GM23338 (cell line): ENCODE data around the gene CCR6. TPM values are rescaled to one million over a fixed set of nuclear protein-coding genes. Genes with fewer than 3 reads are reported as not detected.

Experiments
- ATAC-seq: fragments of 200-7000 bp; cut with Tn5 transposase; 3 replicates; pipeline ENCODE4 v1.9.1; 2020
- DNase-seq: peaks from one replicate; pipeline ENCODE4 v3.0.0-alpha.2; 2015; ENCODE audit warnings: low spot score
- H2AFZ ChIP-seq: fragments of 200-600 bp; sonication (generic); 2 replicates; pipeline ENCODE4 v1.8.0; 2016; ENCODE audit warnings: antibody characterized with exemption, mild to moderate bottlenecking, moderate library complexity
- H3F3A ChIP-seq: fragments of 200-600 bp; sonication (generic); replicated peaks from 2 replicates; pipeline ENCODE4 v1.8.0; 2017; ENCODE audit warnings: antibody characterized with exemption, mixed run types, low read depth
- H3K27ac ChIP-seq: fragments of 200-600 bp; sonication (generic); 2 replicates; pipeline ENCODE4 v1.6.1; 2016; ENCODE audit warnings: low read depth
- H3K27me3 ChIP-seq: fragments of 200-600 bp; sonication (generic); 2 replicates; pipeline ENCODE4 v1.8.0; 2016; ENCODE audit warnings: mild to moderate bottlenecking, mixed run types, moderate library complexity; ENCODE audit not compliant: insufficient read depth
- H3K36me3 ChIP-seq: fragments of 200-600 bp; sonication (generic); 2 replicates; pipeline ENCODE4 v1.8.0; 2016; ENCODE audit warnings: mild to moderate bottlenecking; ENCODE audit not compliant: insufficient read depth
- H3K4me1 ChIP-seq: fragments of 200-600 bp; sonication (generic); 2 replicates; pipeline ENCODE4 v1.8.0; 2016; ENCODE audit warnings: mild to moderate bottlenecking, moderate library complexity; ENCODE audit not compliant: insufficient read depth
- H3K4me2 ChIP-seq: fragments of 200-600 bp; sonication (generic); 2 replicates; pipeline ENCODE4 v1.7.1; 2017; ENCODE audit warnings: mixed run types
- H3K4me3 ChIP-seq: fragments of 200-600 bp; sonication (generic); 2 replicates; pipeline ENCODE4 v1.6.1; 2016; ENCODE audit warnings: mixed run types
- H3K79me2 ChIP-seq: fragments of 200-600 bp; sonication (generic); replicated peaks from 2 replicates; pipeline ENCODE4 v1.8.0; 2017; ENCODE audit warnings: mild to moderate bottlenecking; ENCODE audit not compliant: insufficient read depth
- H3K9me2 ChIP-seq: fragments of 200-600 bp; sonication (generic); 2 replicates; pipeline ENCODE4 v1.8.0; 2017; ENCODE audit not compliant: insufficient read depth
- H4K20me1 ChIP-seq: fragments of 200-600 bp; sonication (generic); replicated peaks from 2 replicates; pipeline ENCODE4 v1.8.0; 2017; ENCODE audit warnings: mild to moderate bottlenecking; ENCODE audit not compliant: insufficient read depth
- H3K27ac Mint-ChIP-seq: 2 replicates; pipeline ENCODE4 v1.8.0; 2020; ENCODE audit warnings: inconsistent platforms, mild to moderate bottlenecking, moderate library complexity, mixed read lengths
- H3K27me3 Mint-ChIP-seq: 3 replicates; pipeline ENCODE4 v1.8.0; 2022; ENCODE audit warnings: low read depth, mild to moderate bottlenecking, moderate library complexity, mixed read lengths, inconsistent platforms; ENCODE audit not compliant: insufficient read depth, poor library complexity
- H3K36me3 Mint-ChIP-seq: 3 replicates; pipeline ENCODE4 v1.8.0; 2021; ENCODE audit warnings: low read depth, mild to moderate bottlenecking, inconsistent platforms, moderate library complexity, mixed read lengths
- H3K4me1 Mint-ChIP-seq: 3 replicates; pipeline ENCODE4 v1.8.0; 2020; ENCODE audit warnings: mild to moderate bottlenecking, inconsistent platforms, mixed read lengths
- H3K4me3 Mint-ChIP-seq: 3 replicates; pipeline ENCODE4 v1.8.0; 2021; ENCODE audit warnings: moderate library complexity, mild to moderate bottlenecking, inconsistent platforms, mixed read lengths
- H3K9me3 Mint-ChIP-seq: 3 replicates; pipeline ENCODE4 v1.8.0; 2020; ENCODE audit warnings: moderate library complexity, mild to moderate bottlenecking, inconsistent platforms, mixed read lengths
- CREB1 ChIP-seq: fragments of 250-450 bp; sonication (Bioruptor Pico); IDR thresholded peaks from 2 replicates; pipeline ENCODE4 v1.5.0; 2020; ENCODE audit warnings: low read depth, mild to moderate bottlenecking, moderate library complexity
- EZH2 ChIP-seq: fragments of 200-600 bp; sonication (generic); IDR thresholded peaks from one replicate; pipeline ENCODE4 v1.8.0; 2017; ENCODE audit warnings: antibody characterized with exemption, mild to moderate bottlenecking, low read depth; ENCODE audit not compliant: unreplicated experiment
- EZH2phosphoT487 ChIP-seq: fragments of 200-600 bp; sonication (generic); IDR thresholded peaks from one replicate; pipeline ENCODE4 v1.8.1; 2018; ENCODE audit warnings: antibody characterized with exemption; ENCODE audit not compliant: unreplicated experiment
- JUNB ChIP-seq: IDR thresholded peaks from one replicate; pipeline ENCODE4 v1.6.1; 2016; ENCODE audit warnings: antibody characterized with exemption; ENCODE audit not compliant: unreplicated experiment
- NANOG ChIP-seq: IDR thresholded peaks from 2 replicates; pipeline ENCODE4 v1.6.1; 2016; ENCODE audit warnings: antibody characterized with exemption, borderline replicate concordance
- POLR2AphosphoS5 ChIP-seq: IDR thresholded peaks from 2 replicates; pipeline ENCODE4 v1.6.1; 2016; ENCODE audit warnings: antibody characterized with exemption, low read depth
- STAT1 ChIP-seq: IDR thresholded peaks from one replicate; pipeline ENCODE4 v1.6.1; 2016; ENCODE audit warnings: antibody characterized with exemption; ENCODE audit not compliant: unreplicated experiment
- ZNF114 ChIP-seq: fragments of 250-450 bp; sonication (Bioruptor Pico); IDR thresholded peaks from 2 replicates; pipeline ENCODE4 v1.5.0; 2020; ENCODE audit warnings: mild to moderate bottlenecking, moderate library complexity
- ZNF331 ChIP-seq: fragments of 250-450 bp; sonication (Bioruptor Pico); IDR thresholded peaks from 2 replicates; pipeline ENCODE4 v1.5.0; 2020; ENCODE audit warnings: low read depth, mild to moderate bottlenecking, moderate library complexity
- polyA plus RNA-seq: library from polyadenylated mRNA; unstranded; fragments of >200 nt; fragmentation: Nextera tagmentation; extraction: Ambion mirVana; gene quantifications from 2 replicates; pipeline ENCODE4 v1.2.1, GENCODE V29; 2016
- total RNA-seq: library from RNA; depleted of rRNA; stranded (reverse); fragments of >200 nt; shearing (Covaris generic); gene quantifications from 2 replicates; pipeline ENCODE4 v1.2.3, GENCODE V29; 2014
- TF ChIP-seq, protein P1 (sequence below): IDR thresholded peaks from one replicate; pipeline ENCODE4 v1.6.1; 2018; ENCODE audit warnings: antibody characterized with exemption; ENCODE audit not compliant: unreplicated experiment
- TF ChIP-seq, protein P2 (sequence below), 2 experiments: fragments of 200-600 bp in 1 of 2; sonication (generic) in 1 of 2; conservative IDR thresholded peaks; 2 replicates each; pipeline versions ENCODE4 v1.5.1 to v1.6.1; 2016 to 2017; ENCODE audit warnings: antibody characterized with exemption in 2 of 2, low read depth in 2 of 2, mild to moderate bottlenecking in 2 of 2, moderate library complexity in 1 of 2
- TF ChIP-seq, protein P3 (sequence below): IDR thresholded peaks from 2 replicates; pipeline ENCODE4 v1.6.1; 2016; ENCODE audit warnings: antibody characterized with exemption
- TF ChIP-seq, protein P4 (sequence below): fragments of 250-450 bp; sonication (Bioruptor Pico); IDR thresholded peaks from 2 replicates; pipeline ENCODE4 v1.5.0; 2020; ENCODE audit warnings: mild to moderate bottlenecking, moderate library complexity

Gene CCR6
- total and polyA plus RNA-seq, 2 experiments from 2014 or later = not detected

DNA sequence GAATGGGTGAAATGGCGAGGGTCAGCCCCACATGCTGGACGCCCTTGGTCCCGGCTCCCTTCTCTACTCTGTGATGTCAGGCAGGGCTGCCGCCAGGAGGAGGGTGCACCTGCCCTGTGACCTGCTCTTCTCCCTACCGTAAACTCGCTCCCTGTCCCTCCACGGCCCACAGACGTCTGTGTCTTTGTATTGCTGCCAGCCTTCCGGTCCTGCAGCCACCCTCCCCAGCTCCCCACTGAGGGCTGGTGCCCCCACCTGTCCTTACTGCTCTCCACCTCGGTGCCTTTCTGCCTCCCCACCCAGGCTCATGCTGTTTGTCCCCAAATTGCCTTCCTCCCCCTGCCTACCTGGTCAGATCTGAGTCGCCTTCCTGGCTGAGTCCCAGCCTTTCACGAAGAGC, 4.1 kb upstream of the CCR6 start:
- no peak overlapping the region for H3K27ac ChIP-seq
- H3K27me3 ChIP-seq = no peaks in the 10 kb centered on the region
- H2AFZ ChIP-seq = no peak overlapping the region
- H3K4me3 Mint-ChIP-seq = no peak overlapping the region
- peaks cover 16% of the 10 kb centered on the region for H3K4me1 Mint-ChIP-seq
- peaks cover 5% of the 10 kb centered on the region for H3K27me3 Mint-ChIP-seq
- H3K4me3 ChIP-seq = no peak overlapping the region
- H3K4me2 ChIP-seq = no peak overlapping the region
- H3K79me2 ChIP-seq = no peaks in the 10 kb centered on the region
- TF ChIP-seq ZNF114 (no peak), POLR2AphosphoS5 (no peak), NANOG (no peak), JUNB (no peak), STAT1 (no peak), ZNF331 (CRISPR knock-in tag) (no peak), EZH2phosphoT487 (no peak), EZH2 (no peak), CREB1 (no peak)
- TF ChIP-seq, protein P1, sequence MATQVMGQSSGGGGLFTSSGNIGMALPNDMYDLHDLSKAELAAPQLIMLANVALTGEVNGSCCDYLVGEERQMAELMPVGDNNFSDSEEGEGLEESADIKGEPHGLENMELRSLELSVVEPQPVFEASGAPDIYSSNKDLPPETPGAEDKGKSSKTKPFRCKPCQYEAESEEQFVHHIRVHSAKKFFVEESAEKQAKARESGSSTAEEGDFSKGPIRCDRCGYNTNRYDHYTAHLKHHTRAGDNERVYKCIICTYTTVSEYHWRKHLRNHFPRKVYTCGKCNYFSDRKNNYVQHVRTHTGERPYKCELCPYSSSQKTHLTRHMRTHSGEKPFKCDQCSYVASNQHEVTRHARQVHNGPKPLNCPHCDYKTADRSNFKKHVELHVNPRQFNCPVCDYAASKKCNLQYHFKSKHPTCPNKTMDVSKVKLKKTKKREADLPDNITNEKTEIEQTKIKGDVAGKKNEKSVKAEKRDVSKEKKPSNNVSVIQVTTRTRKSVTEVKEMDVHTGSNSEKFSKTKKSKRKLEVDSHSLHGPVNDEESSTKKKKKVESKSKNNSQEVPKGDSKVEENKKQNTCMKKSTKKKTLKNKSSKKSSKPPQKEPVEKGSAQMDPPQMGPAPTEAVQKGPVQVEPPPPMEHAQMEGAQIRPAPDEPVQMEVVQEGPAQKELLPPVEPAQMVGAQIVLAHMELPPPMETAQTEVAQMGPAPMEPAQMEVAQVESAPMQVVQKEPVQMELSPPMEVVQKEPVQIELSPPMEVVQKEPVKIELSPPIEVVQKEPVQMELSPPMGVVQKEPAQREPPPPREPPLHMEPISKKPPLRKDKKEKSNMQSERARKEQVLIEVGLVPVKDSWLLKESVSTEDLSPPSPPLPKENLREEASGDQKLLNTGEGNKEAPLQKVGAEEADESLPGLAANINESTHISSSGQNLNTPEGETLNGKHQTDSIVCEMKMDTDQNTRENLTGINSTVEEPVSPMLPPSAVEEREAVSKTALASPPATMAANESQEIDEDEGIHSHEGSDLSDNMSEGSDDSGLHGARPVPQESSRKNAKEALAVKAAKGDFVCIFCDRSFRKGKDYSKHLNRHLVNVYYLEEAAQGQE = no peak
- TF ChIP-seq, protein P2, sequence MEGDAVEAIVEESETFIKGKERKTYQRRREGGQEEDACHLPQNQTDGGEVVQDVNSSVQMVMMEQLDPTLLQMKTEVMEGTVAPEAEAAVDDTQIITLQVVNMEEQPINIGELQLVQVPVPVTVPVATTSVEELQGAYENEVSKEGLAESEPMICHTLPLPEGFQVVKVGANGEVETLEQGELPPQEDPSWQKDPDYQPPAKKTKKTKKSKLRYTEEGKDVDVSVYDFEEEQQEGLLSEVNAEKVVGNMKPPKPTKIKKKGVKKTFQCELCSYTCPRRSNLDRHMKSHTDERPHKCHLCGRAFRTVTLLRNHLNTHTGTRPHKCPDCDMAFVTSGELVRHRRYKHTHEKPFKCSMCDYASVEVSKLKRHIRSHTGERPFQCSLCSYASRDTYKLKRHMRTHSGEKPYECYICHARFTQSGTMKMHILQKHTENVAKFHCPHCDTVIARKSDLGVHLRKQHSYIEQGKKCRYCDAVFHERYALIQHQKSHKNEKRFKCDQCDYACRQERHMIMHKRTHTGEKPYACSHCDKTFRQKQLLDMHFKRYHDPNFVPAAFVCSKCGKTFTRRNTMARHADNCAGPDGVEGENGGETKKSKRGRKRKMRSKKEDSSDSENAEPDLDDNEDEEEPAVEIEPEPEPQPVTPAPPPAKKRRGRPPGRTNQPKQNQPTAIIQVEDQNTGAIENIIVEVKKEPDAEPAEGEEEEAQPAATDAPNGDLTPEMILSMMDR (conservative IDR thresholded peaks at IDR 0.05; ENCODE audit: low read depth in 2 of 2) = no peak
- TF ChIP-seq, protein P3, sequence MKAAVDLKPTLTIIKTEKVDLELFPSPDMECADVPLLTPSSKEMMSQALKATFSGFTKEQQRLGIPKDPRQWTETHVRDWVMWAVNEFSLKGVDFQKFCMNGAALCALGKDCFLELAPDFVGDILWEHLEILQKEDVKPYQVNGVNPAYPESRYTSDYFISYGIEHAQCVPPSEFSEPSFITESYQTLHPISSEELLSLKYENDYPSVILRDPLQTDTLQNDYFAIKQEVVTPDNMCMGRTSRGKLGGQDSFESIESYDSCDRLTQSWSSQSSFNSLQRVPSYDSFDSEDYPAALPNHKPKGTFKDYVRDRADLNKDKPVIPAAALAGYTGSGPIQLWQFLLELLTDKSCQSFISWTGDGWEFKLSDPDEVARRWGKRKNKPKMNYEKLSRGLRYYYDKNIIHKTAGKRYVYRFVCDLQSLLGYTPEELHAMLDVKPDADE = no peak
- TF ChIP-seq, protein P4, sequence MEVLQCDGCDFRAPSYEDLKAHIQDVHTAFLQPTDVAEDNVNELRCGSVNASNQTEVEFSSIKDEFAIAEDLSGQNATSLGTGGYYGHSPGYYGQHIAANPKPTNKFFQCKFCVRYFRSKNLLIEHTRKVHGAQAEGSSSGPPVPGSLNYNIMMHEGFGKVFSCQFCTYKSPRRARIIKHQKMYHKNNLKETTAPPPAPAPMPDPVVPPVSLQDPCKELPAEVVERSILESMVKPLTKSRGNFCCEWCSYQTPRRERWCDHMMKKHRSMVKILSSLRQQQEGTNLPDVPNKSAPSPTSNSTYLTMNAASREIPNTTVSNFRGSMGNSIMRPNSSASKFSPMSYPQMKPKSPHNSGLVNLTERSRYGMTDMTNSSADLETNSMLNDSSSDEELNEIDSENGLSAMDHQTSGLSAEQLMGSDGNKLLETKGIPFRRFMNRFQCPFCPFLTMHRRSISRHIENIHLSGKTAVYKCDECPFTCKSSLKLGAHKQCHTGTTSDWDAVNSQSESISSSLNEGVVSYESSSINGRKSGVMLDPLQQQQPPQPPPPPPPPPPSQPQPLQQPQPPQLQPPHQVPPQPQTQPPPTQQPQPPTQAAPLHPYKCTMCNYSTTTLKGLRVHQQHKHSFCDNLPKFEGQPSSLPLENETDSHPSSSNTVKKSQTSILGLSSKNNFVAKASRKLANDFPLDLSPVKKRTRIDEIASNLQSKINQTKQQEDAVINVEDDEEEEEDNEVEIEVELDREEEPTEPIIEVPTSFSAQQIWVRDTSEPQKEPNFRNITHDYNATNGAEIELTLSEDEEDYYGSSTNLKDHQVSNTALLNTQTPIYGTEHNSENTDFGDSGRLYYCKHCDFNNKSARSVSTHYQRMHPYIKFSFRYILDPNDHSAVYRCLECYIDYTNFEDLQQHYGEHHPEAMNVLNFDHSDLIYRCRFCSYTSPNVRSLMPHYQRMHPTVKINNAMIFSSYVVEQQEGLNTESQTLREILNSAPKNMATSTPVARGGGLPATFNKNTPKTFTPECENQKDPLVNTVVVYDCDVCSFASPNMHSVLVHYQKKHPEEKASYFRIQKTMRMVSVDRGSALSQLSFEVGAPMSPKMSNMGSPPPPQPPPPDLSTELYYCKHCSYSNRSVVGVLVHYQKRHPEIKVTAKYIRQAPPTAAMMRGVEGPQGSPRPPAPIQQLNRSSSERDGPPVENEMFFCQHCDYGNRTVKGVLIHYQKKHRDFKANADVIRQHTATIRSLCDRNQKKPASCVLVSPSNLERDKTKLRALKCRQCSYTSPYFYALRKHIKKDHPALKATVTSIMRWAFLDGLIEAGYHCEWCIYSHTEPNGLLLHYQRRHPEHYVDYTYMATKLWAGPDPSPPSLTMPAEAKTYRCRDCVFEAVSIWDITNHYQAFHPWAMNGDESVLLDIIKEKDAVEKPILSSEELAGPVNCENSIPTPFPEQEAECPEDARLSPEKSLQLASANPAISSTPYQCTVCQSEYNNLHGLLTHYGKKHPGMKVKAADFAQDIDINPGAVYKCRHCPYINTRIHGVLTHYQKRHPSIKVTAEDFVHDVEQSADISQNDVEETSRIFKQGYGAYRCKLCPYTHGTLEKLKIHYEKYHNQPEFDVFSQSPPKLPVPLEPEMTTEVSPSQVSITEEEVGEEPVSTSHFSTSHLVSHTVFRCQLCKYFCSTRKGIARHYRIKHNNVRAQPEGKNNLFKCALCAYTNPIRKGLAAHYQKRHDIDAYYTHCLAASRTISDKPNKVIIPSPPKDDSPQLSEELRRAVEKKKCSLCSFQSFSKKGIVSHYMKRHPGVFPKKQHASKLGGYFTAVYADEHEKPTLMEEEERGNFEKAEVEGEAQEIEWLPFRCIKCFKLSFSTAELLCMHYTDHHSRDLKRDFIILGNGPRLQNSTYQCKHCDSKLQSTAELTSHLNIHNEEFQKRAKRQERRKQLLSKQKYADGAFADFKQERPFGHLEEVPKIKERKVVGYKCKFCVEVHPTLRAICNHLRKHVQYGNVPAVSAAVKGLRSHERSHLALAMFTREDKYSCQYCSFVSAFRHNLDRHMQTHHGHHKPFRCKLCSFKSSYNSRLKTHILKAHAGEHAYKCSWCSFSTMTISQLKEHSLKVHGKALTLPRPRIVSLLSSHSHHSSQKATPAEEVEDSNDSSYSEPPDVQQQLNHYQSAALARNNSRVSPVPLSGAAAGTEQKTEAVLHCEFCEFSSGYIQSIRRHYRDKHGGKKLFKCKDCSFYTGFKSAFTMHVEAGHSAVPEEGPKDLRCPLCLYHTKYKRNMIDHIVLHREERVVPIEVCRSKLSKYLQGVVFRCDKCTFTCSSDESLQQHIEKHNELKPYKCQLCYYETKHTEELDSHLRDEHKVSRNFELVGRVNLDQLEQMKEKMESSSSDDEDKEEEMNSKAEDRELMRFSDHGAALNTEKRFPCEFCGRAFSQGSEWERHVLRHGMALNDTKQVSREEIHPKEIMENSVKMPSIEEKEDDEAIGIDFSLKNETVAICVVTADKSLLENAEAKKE = no peak
- H3K27ac Mint-ChIP-seq = no peak overlapping the region
- H3K36me3 ChIP-seq = no peaks in the 10 kb centered on the region
- H3K9me3 Mint-ChIP-seq = peaks cover 9% of the 10 kb centered on the region; the same call in 1 of the 3 replicates
- ATAC-seq (no peak), DNase-seq (no peak)
- peaks cover 4% of the 10 kb centered on the region; the same call in 2 of the 3 replicates for H3K36me3 Mint-ChIP-seq
- H3F3A ChIP-seq = no peaks in the 10 kb centered on the region
- no peaks in the 10 kb centered on the region; the same call in 1 of the 2 replicates for H3K4me1 ChIP-seq
- no peaks in the 10 kb centered on the region for H4K20me1 ChIP-seq
- no peaks in the 10 kb centered on the region for H3K9me2 ChIP-seq
